ENCODE measurements around the gene LRTM2. TPM values are rescaled to one million over a fixed set of nuclear protein-coding genes. Genes with fewer than 3 reads are reported as not detected.

The LRTM2 gene
- total RNA-seq, 4 donors from 2014 or later, result not detected

DNA sequence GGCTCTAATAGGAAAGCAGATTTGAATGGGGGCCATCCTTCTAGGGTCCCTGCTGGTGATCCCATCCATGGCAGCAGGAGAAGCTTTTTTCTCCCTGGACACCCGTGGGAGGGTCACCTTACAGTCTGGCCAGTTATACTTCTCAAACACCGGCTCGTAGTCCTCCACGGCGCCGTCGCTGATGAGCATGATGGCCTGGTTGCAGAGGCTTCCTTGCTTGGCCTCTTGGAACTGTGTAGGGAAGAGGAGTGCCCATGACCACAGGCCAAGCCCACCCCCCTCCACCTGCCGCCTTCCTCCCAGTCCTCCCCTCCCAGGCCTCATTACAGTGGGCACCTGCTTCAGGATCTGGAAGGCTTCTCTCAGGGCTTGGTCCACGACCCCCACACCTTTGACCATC is 64.3 kb downstream of the LRTM2 start:
- TF ChIP-seq, protein P1, sequence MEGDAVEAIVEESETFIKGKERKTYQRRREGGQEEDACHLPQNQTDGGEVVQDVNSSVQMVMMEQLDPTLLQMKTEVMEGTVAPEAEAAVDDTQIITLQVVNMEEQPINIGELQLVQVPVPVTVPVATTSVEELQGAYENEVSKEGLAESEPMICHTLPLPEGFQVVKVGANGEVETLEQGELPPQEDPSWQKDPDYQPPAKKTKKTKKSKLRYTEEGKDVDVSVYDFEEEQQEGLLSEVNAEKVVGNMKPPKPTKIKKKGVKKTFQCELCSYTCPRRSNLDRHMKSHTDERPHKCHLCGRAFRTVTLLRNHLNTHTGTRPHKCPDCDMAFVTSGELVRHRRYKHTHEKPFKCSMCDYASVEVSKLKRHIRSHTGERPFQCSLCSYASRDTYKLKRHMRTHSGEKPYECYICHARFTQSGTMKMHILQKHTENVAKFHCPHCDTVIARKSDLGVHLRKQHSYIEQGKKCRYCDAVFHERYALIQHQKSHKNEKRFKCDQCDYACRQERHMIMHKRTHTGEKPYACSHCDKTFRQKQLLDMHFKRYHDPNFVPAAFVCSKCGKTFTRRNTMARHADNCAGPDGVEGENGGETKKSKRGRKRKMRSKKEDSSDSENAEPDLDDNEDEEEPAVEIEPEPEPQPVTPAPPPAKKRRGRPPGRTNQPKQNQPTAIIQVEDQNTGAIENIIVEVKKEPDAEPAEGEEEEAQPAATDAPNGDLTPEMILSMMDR (IDR thresholded peaks at IDR 0.05; ENCODE audit: low read depth), result no peak

DNA sequence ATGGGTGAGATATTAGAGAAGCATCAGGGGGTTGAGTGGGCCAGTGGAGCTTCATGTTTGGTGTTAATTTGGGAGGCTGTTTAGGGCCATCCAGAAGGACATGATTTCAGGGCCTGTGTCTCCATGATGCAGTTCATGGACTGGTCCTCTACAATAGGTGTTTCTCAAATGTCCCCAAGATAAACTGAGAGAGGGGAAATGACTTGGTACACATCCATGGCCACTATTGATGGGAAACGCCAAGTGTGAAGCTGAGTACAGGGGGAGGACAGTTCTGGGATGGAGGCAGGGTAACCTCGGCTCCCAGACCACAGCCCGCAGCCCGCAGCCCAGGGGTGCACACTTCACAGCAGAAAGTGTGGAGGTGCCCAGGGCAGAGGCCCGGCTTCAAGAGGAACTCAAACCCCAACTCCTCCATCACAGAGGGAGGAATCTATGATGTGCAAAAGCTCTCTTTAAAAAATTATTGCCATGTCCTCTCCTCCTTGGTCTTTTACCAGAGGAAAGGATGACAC is 64.8 kb downstream of the LRTM2 start:
- TF ChIP-seq, protein P1 (IDR thresholded peaks at IDR 0.05; ENCODE audit: low read depth), result no peak

DNA sequence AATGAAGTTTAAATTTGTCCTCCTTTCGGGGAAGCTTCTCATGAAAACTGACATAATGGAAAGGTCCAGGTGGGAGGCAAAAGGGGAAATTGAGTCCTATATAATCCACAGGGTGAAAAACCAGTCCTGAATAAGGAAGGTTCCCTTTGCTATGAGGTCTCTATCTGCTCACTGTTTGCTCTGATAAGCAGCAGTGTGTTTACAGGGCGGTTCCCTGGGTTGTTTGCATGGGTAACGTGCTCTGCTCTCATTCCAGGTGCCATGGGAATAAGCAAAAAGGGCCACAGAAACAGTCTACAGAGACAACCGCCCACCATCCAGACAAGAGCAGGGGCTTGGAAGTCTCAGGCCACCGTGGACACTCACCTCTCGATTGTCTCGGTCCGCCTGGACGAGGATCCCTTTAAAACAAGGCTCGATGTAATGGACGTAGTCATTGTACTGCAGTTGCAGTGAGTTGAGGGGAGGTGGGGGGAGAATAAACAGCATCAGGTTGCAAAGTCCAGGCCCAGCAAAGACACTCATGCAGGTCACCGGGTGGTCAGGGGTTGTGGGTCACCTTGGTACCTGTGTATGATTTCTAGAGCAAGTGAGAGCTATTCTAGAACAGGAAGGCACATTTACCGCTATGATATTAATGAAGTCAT is 65.4 kb downstream of the LRTM2 start:
- TF ChIP-seq, protein P1 (IDR thresholded peaks at IDR 0.05; ENCODE audit: low read depth), result no peak

Other genes with a start within 250 kb of the LRTM2 start
- gene FBXL14, start 226.0 kb upstream of the LRTM2 start, total RNA-seq, result 10 to 100 TPM in 1 of 4 donors, 1 to 10 TPM in 3; 4.6 to 10.2 (median 8.0) TPM
- gene WNT5B, start 191.3 kb upstream of the LRTM2 start, total RNA-seq, result 1 to 10 TPM in 3 of 4 donors, under 1 TPM in 1; 0.82 to 7.0 (median 4.8) TPM
- 100 to 1,000 TPM in 2 of 4 donors, 10 to 100 TPM in 2; 69.4 to 122 (median 108) TPM for gene ADIPOR2, start 129.5 kb upstream of the LRTM2 start, total RNA-seq
- gene CACNA2D4, start 98.1 kb downstream of the LRTM2 start, total RNA-seq, result 10 to 100 TPM in 2 of 4 donors, 1 to 10 TPM in 2; 3.3 to 29.1 (median 11.5) TPM
- 10 to 100 TPM; 12.4 to 13.2 (median 12.9) TPM for gene DCP1B, start 183.9 kb downstream of the LRTM2 start, total RNA-seq
- gene CACNA1C, start 232.4 kb downstream of the LRTM2 start, total RNA-seq, result 1 to 10 TPM; 2.9 to 5.3 (median 4.3) TPM